GM19238 (cell line): ENCODE results near the gene PTPRD.
"Not testable (repeated sequence)": the region's sequence is repeated elsewhere in the genome, so short reads cannot be mapped to it uniquely, and the experiment has no call there.

Experiments
- DNase-seq: peaks from one replicate; pipeline ENCODE4 v3.0.0; 2011; ENCODE audit warnings: low spot score; ENCODE audit not compliant: insufficient read length

The PTPRD gene

DNA sequence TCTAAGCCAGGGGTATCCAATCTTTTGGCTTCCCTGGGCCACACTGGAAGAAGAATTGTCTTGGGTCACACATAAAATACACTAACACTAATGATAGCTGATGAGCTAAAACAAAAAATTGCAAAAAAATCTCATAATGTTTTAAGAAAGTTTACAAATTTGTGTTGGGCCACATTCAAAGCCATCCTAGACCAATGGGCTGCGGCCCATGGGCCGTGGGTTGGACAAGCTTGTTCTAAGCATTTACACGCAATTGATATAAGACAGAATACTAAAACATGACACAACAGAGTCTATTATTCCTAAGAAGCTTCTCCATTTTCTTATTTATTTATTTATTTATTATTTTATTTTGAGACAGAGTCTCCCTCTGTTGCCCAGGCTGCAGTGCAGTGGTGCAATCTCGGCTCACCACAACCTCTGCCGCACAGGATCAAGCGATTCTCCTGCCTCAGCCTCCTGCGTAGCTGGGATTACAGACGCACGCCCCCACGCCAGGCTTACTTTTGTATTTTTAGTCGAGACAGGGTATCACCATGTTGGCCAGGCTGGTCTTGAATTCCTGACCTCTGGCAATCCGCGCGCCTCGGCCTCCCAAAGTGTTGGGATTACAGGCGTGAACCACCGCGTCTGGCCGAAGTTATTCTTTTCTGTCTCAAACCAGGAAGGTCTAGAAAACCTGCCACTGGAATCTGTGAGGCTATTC is 1692.2 kb downstream of the PTPRD start:
- not testable (repeated sequence) for DNase-seq

DNA sequence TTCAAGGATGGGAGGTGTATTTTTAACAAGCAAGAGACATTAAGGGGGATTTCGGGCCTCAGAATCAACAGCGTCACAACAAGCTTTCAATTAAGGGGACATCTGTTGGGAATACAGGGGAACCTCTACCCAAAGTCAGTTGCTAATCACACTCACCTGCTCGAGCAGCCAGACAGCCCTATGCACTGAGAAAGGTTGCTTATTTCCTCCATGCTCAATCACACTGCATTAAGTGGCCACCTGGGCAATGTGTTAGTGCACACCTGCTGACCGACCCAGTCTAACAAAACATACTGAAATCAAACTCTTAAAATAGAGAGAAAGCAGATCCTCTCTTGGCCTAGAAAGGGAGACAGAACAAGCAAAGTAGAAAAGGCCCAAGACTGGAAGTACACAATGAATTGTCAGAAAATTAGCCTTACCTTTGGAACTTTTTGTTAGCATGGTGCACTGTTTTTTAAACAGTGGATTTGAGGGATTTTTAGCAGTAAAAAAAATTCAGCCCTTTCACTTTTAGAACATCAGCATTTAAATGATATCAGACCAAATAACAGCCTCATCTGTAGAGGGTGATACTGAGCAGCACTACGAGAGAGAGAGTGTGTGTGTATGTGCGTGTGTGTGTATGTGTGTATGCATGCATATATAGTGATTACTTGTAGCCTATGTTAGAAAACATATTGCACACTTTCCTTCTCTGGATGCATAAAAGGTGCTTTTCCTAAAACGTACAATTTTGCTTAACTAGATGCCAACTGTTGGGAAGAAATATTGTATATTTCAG is 1694.7 kb downstream of the PTPRD start:
- no peak for DNase-seq

GRCh38 chr9:8916771-8917170 is 1696.0 kb downstream of the PTPRD start:
- no peak for DNase-seq

- no peak for DNase-seq
These were observed 1704.9 kb downstream of the PTPRD start for GRCh38 chr9:8907868-8908267.

GRCh38 chr9:8905731-8906130 is 1707.1 kb downstream of the PTPRD start:
- no peak for DNase-seq

- no peak for DNase-seq
These were observed 1707.9 kb downstream of the PTPRD start for GRCh38 chr9:8904771-8905515.

DNA sequence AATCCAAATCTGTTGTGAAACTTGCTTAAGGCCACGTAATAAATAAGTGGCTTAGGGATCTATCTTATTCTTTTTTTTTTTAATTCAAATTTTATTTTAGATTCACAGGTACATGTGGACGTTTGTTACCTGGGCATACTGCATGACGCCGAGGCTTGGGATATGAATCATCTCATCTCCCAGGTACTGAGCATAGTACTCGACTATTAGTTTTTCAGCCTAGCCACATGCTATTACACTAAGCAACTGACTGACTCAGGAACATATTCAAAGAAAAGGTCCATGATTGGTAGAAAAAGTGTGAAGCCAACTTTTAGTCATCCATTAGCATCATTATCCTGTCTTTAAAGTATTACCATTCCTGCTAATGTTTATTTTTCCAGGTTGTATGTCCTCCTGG is 1709.7 kb downstream of the PTPRD start:
- no peak for DNase-seq

GRCh38 chr9:8901146-8901545 is 1711.7 kb downstream of the PTPRD start:
- DNase-seq = no peak

- no peak for DNase-seq
These were observed 1713.3 kb downstream of the PTPRD start for GRCh38 chr9:8899511-8899910.

DNA sequence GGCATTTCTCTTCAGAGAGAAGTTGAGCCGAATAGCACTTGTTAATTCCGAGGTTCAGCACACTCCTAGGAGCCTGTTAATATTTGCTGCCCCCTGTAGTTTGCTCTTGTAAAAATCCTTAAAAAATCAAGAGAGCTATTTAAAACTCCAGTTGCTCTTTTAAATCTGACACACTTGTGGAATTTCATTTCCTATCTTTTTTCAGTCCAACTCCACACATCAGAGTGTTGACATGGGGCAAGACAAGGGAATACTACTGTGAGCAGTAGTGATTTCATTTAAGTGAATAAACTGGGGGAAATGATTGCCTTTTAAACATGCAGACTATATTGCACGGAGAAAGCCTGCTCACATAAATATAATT is 1717.0 kb downstream of the PTPRD start:
- no peak for DNase-seq

GRCh38 chr9:8895106-8895860 is 1717.5 kb downstream of the PTPRD start:
- DNase-seq = no peak

- DNase-seq = no peak
These were observed 1722.1 kb downstream of the PTPRD start for GRCh38 chr9:8890695-8891094.

DNA sequence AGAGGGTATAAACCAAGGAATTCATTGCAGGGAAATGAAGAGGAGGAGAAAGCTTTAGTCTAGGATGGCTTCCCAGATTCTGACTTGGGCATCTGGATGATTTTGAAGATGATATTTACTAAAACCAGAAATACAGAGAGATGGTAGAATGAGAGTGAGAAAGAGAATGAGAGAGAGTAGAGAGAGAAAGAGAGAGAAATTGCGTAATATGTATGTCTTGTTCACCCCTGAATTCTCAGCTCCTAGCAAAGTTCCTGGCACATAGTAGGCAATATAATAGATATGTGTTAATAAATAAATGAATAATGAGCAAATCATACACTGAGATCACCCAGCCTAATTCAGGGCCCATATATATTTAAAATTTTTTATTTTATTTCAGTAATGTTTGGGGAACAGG is 1723.7 kb downstream of the PTPRD start:
- DNase-seq = no peak

DNA sequence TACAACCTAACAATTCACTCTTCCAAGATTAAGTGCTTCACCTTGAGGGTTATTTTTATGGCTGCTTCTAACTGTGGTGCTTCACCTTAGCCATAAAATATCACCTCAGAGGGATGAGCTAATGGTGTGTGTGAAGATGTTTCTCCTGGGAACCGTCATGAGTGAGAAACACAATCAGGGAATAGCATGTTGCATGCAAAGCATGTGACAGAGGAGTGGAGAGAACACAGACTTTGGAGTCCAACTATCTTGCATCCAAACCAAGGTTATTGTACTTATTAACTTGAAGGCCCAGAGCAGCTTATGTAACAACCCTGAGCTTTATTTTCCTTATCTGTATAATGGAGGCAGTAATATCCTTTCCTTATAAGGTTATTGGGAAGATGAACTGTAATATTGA is 1724.2 kb downstream of the PTPRD start:
- DNase-seq = no peak

GRCh38 chr9:8887369-8887768 is 1725.4 kb downstream of the PTPRD start:
- no peak for DNase-seq

- no peak for DNase-seq
These were observed 1729.5 kb downstream of the PTPRD start for GRCh38 chr9:8883321-8883720.

GRCh38 chr9:8880060-8880459 is 1732.7 kb downstream of the PTPRD start:
- no peak for DNase-seq

- DNase-seq = no peak
These were observed 1733.5 kb downstream of the PTPRD start for GRCh38 chr9:8879284-8879683.

DNA sequence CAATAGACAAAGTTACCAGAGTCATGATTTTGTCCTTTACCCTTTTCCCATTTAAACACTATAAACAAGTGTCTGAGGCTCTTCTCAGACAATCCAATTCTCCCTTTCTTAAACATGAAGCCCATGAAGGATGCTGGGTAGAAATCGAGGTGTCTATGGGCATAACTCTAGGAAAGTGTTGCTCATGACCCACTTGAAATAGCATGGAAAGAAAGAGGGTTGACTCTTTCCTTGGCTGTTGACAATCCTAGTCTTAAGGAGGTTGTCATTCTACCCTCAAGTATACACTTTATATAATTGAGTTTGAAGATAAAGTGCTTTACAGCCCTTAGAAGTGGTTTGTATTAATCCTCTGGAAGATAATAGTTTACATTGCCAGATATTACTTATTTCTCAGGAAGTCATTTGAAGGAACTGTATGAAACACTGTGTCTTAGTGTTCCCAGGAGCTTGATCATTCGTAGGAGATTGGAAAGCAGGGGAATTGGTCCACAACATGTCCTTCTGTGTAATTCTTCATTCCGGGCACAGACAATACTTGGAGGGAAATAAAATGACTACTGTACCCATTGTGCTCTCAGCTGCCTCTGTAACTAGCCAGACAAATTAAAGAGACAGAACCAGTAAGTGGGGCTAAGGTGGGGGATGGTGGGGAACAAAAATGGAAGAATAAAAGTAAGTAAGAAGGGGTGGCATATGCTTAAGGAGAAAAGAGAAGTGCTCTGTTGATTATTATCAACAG is 1734.9 kb downstream of the PTPRD start:
- no peak for DNase-seq

DNA sequence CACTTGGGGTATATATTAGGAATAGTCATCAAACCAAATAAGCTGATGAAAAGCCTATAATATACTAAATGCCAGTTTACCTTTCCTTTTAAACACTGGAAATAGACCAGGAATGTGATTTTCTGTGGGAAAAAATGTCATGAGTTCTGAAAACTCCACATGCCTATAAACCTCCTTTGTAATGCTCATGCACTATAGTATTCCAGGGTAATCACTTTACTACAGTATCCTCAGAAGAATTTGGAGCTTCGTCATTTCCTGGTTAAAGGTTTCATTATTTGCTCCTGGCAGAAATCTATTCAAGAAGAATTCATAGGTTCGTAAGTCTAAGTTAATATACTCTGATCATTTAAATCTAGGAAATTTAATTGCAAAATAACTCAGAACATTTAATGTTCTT is 1736.5 kb downstream of the PTPRD start:
- no peak for DNase-seq

DNA sequence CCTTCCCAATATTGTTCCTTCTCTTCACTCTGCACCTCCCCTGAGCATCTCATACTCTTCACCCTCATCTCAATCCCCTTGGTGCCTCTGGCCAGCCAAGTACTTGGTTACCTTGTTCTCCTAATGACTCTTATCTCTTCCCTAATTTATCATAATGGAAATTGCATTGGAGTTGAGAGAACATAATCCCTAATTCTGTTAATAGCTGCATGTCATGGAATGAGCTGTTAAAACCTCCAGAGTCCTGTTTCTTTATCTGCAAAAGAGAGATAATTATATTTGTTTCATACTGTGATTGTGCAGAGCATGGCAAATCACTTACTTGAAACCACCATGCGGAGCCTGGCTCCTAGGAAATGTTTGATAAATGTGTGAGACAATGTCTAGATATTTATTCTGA is 1738.3 kb downstream of the PTPRD start:
- DNase-seq = no peak
